DND-41 (cell line): ENCODE data around the gene LRP4.

Experiments used
- CTCF ChIP-seq: IDR thresholded peaks from 2 replicates; pipeline ENCODE4 v1.5.1; 2012; ENCODE audit warnings: borderline replicate concordance, low read length, moderate library complexity, mild to moderate bottlenecking; ENCODE audit not compliant: poor library complexity, severe bottlenecking; ENCODE audit errors: extremely low read depth
- EZH2 ChIP-seq: IDR thresholded peaks from 3 replicates; pipeline ENCODE4 v1.6.1; 2012; ENCODE audit warnings: borderline replicate concordance, low read depth, mild to moderate bottlenecking, moderate library complexity, low read length, inconsistent platforms; ENCODE audit not compliant: severe bottlenecking

GRCh38 chr11:46834821-46835220 is 83.5 kb downstream of the LRP4 start:
- TF ChIP-seq EZH2 (no peak), CTCF (no peak)
